Sigmoid colon (tissue), 4 donors: ENCODE results near the gene PRODH2.

ENCODE experiments used
- CTCF ChIP-seq, 4 experiments: fragments of 450-650 bp in 3 of 4; fragments of 200-600 bp in 1 of 4; IDR thresholded peaks; one replicate each; pipeline ENCODE4 v1.5.1; 2016 to 2019; ENCODE audit warnings: antibody characterized with exemption in 4 of 4, mild to moderate bottlenecking in 3 of 4, moderate library complexity in 2 of 4
- EP300 ChIP-seq, 4 donors: sonication (generic); formaldehyde crosslinking; IDR thresholded peaks; one replicate each; pipeline ENCODE4 v1.6.1; 2017; ENCODE audit warnings: antibody characterized with exemption in 4 of 4
- POLR2A ChIP-seq, 2 donors: fragments of 450-650 bp; IDR thresholded peaks; one replicate each; pipeline ENCODE4 v1.6.1; 2016; ENCODE audit warnings: antibody characterized with exemption in 2 of 2, mild to moderate bottlenecking in 2 of 2, moderate library complexity in 2 of 2
- POLR2AphosphoS5 ChIP-seq, 4 donors: sonication (generic); formaldehyde crosslinking; IDR thresholded peaks; one replicate each; pipeline ENCODE4 v1.6.1; 2017; ENCODE audit warnings: antibody characterized with exemption in 4 of 4

- TF ChIP-seq CTCF (IDR thresholded peaks at IDR 0.05) (no peak), EP300 (IDR thresholded peaks at IDR 0.05) (no peak), POLR2AphosphoS5 (IDR thresholded peaks at IDR 0.05) (peak in 1 of 4 donors; percentile 26), POLR2A (IDR thresholded peaks at IDR 0.05) (no peak)
Observed at GRCh38 chr19:35751839-35752745, 60.6 kb downstream of the PRODH2 start.
